Immature natural killer cell (primary cell): Measurements from ENCODE around the gene RPIA. TPM values are rescaled to one million over a fixed set of nuclear protein-coding genes. Genes with fewer than 3 reads are reported as not detected.

Experiments
- DNase-seq, 3 donors: peaks; one replicate each; pipeline ENCODE4 v3.0.0; 2022; ENCODE audit warnings: mixed read lengths in 1 of 3
- H3K27ac Mint-ChIP-seq, 6 donors: one replicate each; pipeline ENCODE4 v1.8.0; 2020; ENCODE audit warnings: mixed read lengths in 6 of 6, mild to moderate bottlenecking in 5 of 6, inconsistent platforms in 4 of 6, moderate library complexity in 3 of 6
- H3K27me3 Mint-ChIP-seq, 3 donors: one replicate each; pipeline ENCODE4 v1.8.0; 2020 to 2021; ENCODE audit warnings: low read depth in 3 of 3, mild to moderate bottlenecking in 3 of 3, mixed read lengths in 3 of 3, moderate library complexity in 3 of 3, inconsistent platforms in 1 of 3
- H3K36me3 Mint-ChIP-seq, 3 donors: one replicate each; pipeline ENCODE4 v1.8.0; 2020; ENCODE audit warnings: mixed read lengths in 3 of 3, inconsistent platforms in 2 of 3, mild to moderate bottlenecking in 2 of 3
- H3K4me1 Mint-ChIP-seq, 2 donors: one replicate each; pipeline ENCODE4 v1.8.0; 2020; ENCODE audit warnings: inconsistent platforms in 2 of 2, mild to moderate bottlenecking in 2 of 2, mixed read lengths in 2 of 2, moderate library complexity in 1 of 2
- H3K4me3 Mint-ChIP-seq, 5 donors: one replicate each; pipeline ENCODE4 v1.8.0; 2020; ENCODE audit warnings: mild to moderate bottlenecking in 5 of 5, mixed read lengths in 5 of 5, inconsistent platforms in 3 of 5, moderate library complexity in 3 of 5
- H3K9me3 Mint-ChIP-seq, 6 donors: one replicate each; pipeline ENCODE4 v1.8.0; 2020; ENCODE audit warnings: mild to moderate bottlenecking in 6 of 6, mixed read lengths in 6 of 6, inconsistent platforms in 4 of 6, moderate library complexity in 3 of 6
- polyA plus RNA-seq, 3 donors: library from polyadenylated mRNA; unstranded; fragments of 300-500 nt; fragmentation: Illumina TruSeq; gene quantifications; one replicate each; pipeline ENCODE4 v1.2.3, GENCODE V29; 2021

Gene RPIA
- polyA plus RNA-seq, 3 donors from 2014 or later: 32.5 to 48.9 (median 46.2) TPM

- H3K4me3 Mint-ChIP-seq: no peak overlapping the region
- no peaks in the 10 kb centered on the region for H3K4me1 Mint-ChIP-seq
- H3K36me3 Mint-ChIP-seq: no peaks in the 10 kb centered on the region
- H3K9me3 Mint-ChIP-seq: no peaks in the 10 kb centered on the region
- DNase-seq: peak; percentile 28 to 37 (median 30)
- peaks cover 2 to 6% (median 6%) of the 10 kb centered on the region in 3 donors for H3K27me3 Mint-ChIP-seq
- H3K27ac Mint-ChIP-seq: no peak overlapping the region
These were observed 21.8 kb upstream of the RPIA start for GRCh38 chr2:88669482-88670214.

- Mint-ChIP-seq H3K9me3 (no peaks in the 10 kb centered on the region), H3K27ac (no peak overlapping the region), H3K4me1 (no peaks in the 10 kb centered on the region), H3K4me3 (no peak overlapping the region), H3K27me3 (peaks cover 0 to 4% (median 2%) of the 10 kb centered on the region in 3 donors), H3K36me3 (no peaks in the 10 kb centered on the region)
- DNase-seq: peak; percentile 36 to 56 (median 39)
These were observed 19.6 kb upstream of the RPIA start for GRCh38 chr2:88671786-88672427.

DNA sequence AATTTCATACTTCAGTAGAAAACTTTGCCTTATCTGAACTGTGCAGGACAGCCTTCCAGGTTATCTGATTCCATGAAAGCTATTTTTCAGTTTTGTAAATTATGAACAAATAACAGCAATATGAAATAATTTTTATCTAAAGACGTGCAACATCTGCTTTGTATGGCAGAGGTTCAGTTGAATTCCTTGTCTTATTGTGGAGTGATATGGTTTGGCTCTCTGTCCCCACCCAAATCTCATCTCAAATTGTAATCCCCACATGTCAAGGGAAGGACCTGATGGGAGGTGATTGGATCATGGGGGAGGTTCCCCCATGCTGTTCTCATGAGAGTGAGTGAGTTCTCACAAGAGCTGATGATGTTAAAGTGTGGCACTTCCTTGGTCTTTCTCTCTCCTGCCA lies 18.1 kb upstream of the RPIA start:
- Mint-ChIP-seq H3K36me3 (peaks cover 0 to 3% (median 0%) of the 10 kb centered on the region in 3 donors), H3K27ac (no peak overlapping the region), H3K4me1 (no peaks in the 10 kb centered on the region), H3K4me3 (no peak overlapping the region), H3K9me3 (no peaks in the 10 kb centered on the region), H3K27me3 (peaks cover 0 to 4% (median 2%) of the 10 kb centered on the region in 3 donors)
- no peak for DNase-seq

- Mint-ChIP-seq H3K27ac (no peak overlapping the region), H3K27me3 (peaks cover 0 to 3% (median 1%) of the 10 kb centered on the region in 3 donors), H3K4me3 (no peak overlapping the region), H3K9me3 (peaks cover 0 to 6% (median 0%) of the 10 kb centered on the region in 6 donors), H3K36me3 (peaks cover 0 to 7% (median 3%) of the 10 kb centered on the region in 3 donors), H3K4me1 (no peaks in the 10 kb centered on the region)
- DNase-seq: no peak
These were observed 11.1 kb upstream of the RPIA start for GRCh38 chr2:88680266-88680902.

- Mint-ChIP-seq H3K36me3 (peaks cover 0 to 7% (median 3%) of the 10 kb centered on the region in 3 donors), H3K4me3 (no peak overlapping the region), H3K27ac (no peak overlapping the region), H3K9me3 (peaks cover 0 to 6% (median 0%) of the 10 kb centered on the region in 6 donors), H3K27me3 (peaks cover 0 to 3% (median 1%) of the 10 kb centered on the region in 3 donors), H3K4me1 (no peaks in the 10 kb centered on the region)
- DNase-seq: no peak
These were observed 10.6 kb upstream of the RPIA start for GRCh38 chr2:88680916-88681315.

DNA sequence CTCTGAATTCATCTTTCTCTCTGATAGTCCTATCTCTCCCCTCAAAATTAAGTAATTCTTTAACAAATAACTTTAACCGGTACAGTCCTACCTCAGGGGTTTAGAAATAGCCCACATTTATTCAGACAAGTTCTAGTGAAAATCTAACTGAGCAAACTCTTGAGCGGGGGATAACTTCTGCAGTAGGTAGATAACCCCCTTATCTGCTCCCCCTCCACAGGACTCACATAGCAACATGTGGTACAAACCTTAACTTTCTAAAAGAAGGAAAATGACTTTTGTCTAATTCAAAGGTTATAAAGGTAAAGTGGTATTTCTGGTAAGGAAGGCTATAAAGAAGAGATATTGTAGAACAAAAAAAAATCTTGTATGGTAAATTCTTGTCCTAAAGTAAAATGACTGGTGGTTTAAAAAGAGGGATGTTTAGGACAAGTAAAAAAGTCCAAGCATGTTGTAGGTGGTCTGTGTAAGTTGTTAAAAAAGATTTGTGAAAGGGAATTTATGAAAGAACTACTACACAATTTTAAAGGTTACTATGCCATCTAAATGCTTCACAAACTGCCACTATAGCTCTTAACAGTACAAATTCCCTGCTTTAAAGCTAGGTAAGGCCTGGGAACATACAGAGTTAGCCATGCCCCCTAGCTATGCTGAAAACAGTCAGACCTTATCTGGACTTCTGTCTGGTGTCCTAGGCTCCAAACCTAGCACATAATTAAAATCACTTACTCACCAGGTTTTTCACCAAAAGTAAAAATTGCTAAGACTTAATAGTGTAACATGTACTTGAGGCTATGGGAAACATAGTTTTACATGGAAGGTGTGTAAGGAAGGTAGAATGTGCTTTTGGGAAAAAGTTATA lies 8.1 kb upstream of the RPIA start:
- Mint-ChIP-seq H3K27ac (no peak overlapping the region), H3K9me3 (peaks cover 0 to 6% (median 0%) of the 10 kb centered on the region in 6 donors), H3K4me3 (no peak overlapping the region), H3K36me3 (peaks cover 0 to 7% (median 0%) of the 10 kb centered on the region in 3 donors), H3K4me1 (no peaks in the 10 kb centered on the region), H3K27me3 (peaks cover 1 to 3% (median 2%) of the 10 kb centered on the region in 3 donors)
- no peak for DNase-seq

- peaks cover 1 to 5% (median 2%) of the 10 kb centered on the region in 3 donors for H3K27me3 Mint-ChIP-seq
- no peak overlapping the region for H3K4me3 Mint-ChIP-seq
- no peak overlapping the region for H3K27ac Mint-ChIP-seq
These were observed 7.0 kb upstream of the RPIA start for GRCh38 chr2:88684519-88684918.

GRCh38 chr2:88686320-88686719 lies 5.2 kb upstream of the RPIA start:
- Mint-ChIP-seq H3K4me1 (peaks cover 18 to 22% of the 10 kb centered on the region in 2 donors), H3K36me3 (peaks cover 0 to 4% (median 0%) of the 10 kb centered on the region in 3 donors), H3K27ac (no peak overlapping the region)

More at GRCh38 chr2:88684519-88684918, 7.0 kb upstream of the RPIA start:
- no peak for DNase-seq
- peaks cover under 1 to 4% of the 10 kb centered on the region in 2 donors for H3K4me1 Mint-ChIP-seq
- H3K36me3 Mint-ChIP-seq: peaks cover 0 to 4% (median 0%) of the 10 kb centered on the region in 3 donors
- peaks cover 0 to 6% (median 0%) of the 10 kb centered on the region in 6 donors for H3K9me3 Mint-ChIP-seq

GRCh38 chr2:88687384-88687783 lies 4.1 kb upstream of the RPIA start:
- Mint-ChIP-seq H3K36me3 (peaks cover 0 to 4% (median 0%) of the 10 kb centered on the region in 3 donors), H3K4me1 (peaks cover 26 to 32% of the 10 kb centered on the region in 2 donors), H3K27ac (no peak overlapping the region), H3K27me3 (peaks cover 2 to 3% (median 2%) of the 10 kb centered on the region in 3 donors), H3K4me3 (no peak overlapping the region), H3K9me3 (peaks cover 0 to 6% (median 0%) of the 10 kb centered on the region in 6 donors)
- DNase-seq: no peak

More at GRCh38 chr2:88686320-88686719, 5.2 kb upstream of the RPIA start:
- Mint-ChIP-seq H3K4me3 (no peak overlapping the region), H3K9me3 (peaks cover 0 to 6% (median 0%) of the 10 kb centered on the region in 6 donors), H3K27me3 (peaks cover 1 to 5% (median 2%) of the 10 kb centered on the region in 3 donors)
- no peak for DNase-seq

DNA sequence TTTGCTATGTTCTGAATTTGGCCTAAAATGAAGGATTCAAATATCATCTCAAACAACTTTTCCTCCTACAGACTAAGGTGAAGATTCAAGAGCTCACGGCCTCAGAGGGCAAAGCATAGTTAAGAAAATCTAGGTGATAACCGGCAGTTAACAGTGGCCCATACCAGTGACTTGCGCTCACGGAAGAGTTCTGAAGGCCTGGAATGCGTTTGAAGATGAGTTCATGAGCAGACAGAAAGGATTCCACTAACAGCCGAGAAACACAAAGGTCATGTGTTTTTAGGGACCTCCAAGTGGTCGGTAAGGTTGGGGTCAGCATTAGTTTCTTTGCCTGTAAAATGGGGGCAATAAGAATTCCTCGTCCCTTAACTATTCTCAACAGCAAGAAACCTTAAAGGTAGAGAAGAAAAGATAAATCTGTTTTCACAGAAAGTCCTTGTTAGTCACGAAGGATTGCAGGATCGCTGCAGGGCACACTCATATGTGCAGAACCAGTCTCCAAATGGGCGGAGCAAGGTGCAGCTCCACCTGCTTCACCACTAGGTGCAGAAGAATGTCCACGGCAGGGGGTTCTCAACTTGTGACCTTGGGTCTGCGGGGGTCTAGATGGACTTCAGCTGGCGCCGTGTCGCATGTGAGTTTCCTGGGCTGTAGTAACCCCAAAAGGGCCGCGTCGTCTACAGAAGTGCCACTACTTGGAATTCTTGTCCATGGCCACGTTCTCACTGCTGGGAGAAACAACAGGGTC lies 708 bp upstream of the RPIA start:
- no peak for DNase-seq
- Mint-ChIP-seq H3K27me3 (peaks cover 2 to 3% (median 2%) of the 10 kb centered on the region in 3 donors), H3K27ac (peak overlapping the region; percentile 90 to 96 (median 95)), H3K4me3 (peak overlapping the region; percentile 92 to 98 (median 96)), H3K9me3 (no peaks in the 10 kb centered on the region), H3K4me1 (peaks cover 36 to 45% of the 10 kb centered on the region in 2 donors), H3K36me3 (no peaks in the 10 kb centered on the region)

DNA sequence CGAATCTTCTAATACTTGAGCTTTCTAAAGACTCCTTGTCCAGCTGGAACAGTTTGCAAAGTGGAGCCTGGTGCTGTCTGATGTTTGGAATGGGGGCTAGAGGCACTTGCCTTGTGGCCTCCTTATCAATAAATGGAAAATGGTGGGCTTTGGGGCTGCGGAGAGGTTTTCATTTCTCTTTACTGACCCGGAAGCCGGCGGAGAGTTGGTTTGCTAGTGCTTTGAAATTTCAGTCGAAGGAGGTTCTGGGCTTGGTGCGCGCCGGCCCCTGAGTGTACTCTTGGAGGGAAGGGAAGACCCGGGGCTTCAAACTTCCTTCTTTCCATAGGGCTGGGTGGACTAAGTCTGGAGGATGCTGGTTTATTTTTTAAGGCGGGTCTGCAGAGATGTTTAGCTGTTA lies 714 bp downstream of the RPIA start:
- no peaks in the 10 kb centered on the region for H3K9me3 Mint-ChIP-seq

DNA sequence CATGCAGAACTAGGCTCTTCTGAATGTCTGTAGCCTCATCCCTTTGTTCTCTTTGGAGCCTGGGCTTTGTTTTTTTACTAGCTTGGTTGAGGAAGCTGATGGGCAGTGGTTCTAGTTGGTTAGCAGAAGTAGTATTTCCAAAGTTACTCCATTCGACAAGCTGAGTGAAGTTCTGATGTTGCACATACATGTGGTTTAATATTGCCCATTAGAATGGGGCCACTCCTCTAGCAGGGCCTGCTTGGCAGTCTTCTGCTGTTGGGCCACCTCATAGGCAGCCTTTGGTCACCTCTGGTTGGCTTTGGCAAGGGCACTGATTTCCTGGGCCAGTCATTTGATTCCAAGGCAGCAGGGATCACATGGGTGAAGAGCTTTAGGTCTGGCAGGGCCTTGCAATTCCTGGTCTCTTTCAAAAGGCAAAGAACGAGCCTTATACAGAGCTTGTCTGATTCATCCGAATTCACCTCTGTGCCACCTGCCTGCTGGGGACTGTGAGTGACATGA lies 2.5 kb downstream of the RPIA start:
- Mint-ChIP-seq H3K4me1 (peaks cover 43 to 66% of the 10 kb centered on the region in 2 donors), H3K27me3 (peaks cover 0 to 3% (median 2%) of the 10 kb centered on the region in 3 donors), H3K4me3 (peak overlapping the region in 1 of 5 donors; percentile 14), H3K36me3 (peaks cover 0 to 8% (median 0%) of the 10 kb centered on the region in 3 donors), H3K27ac (no peak overlapping the region), H3K9me3 (no peaks in the 10 kb centered on the region)
- DNase-seq: no peak

More for the DNA sequence above, 714 bp downstream of the RPIA start:
- Mint-ChIP-seq H3K27me3 (peaks cover 0 to 3% (median 2%) of the 10 kb centered on the region in 3 donors), H3K36me3 (no peaks in the 10 kb centered on the region), H3K27ac (peak overlapping the region; percentile 86 to 95 (median 92)), H3K4me3 (peak overlapping the region; percentile 92 to 98 (median 96)), H3K4me1 (peaks cover 38 to 52% of the 10 kb centered on the region in 2 donors)
- peak in 2 of 3 donors; percentile 29 to 36 for DNase-seq
